SH-SY5Y (cell line): ENCODE measurements around the gene ARHGAP36.

Experiments
- GATA2 ChIP-seq: IDR thresholded peaks from 2 replicates; pipeline ENCODE4 v1.6.1; 2011; ENCODE audit warnings: mild to moderate bottlenecking, low read depth, low read length
- GATA3 ChIP-seq: IDR thresholded peaks from 2 replicates; pipeline ENCODE4 v1.6.1; 2011; ENCODE audit warnings: low read depth, mild to moderate bottlenecking, low read length, moderate library complexity

ARHGAP36 gene

GRCh38 chrX:131060147-131060546 is 2.0 kb downstream of the ARHGAP36 start:
- no peak for TF ChIP-seq GATA2
- no peak for TF ChIP-seq GATA3

- TF ChIP-seq GATA3, result no peak
- no peak for TF ChIP-seq GATA2
Measured at GRCh38 chrX:131061306-131061705, 3.2 kb downstream of the ARHGAP36 start.

- TF ChIP-seq GATA2, result no peak
- no peak for TF ChIP-seq GATA3
Measured at GRCh38 chrX:131063613-131064012, 5.5 kb downstream of the ARHGAP36 start.

- TF ChIP-seq GATA3, result no peak
- no peak for TF ChIP-seq GATA2
Measured at GRCh38 chrX:131066237-131066636, 8.1 kb downstream of the ARHGAP36 start.

GRCh38 chrX:131067216-131067615 is 9.1 kb downstream of the ARHGAP36 start:
- no peak for TF ChIP-seq GATA3
- TF ChIP-seq GATA2, result no peak

GRCh38 chrX:131067846-131068745 is 9.9 kb downstream of the ARHGAP36 start:
- TF ChIP-seq GATA2 (no peak), GATA3 (no peak)

- TF ChIP-seq GATA3, result no peak
- TF ChIP-seq GATA2, result no peak
Measured at GRCh38 chrX:131068945-131069719, 11.0 kb downstream of the ARHGAP36 start.

GRCh38 chrX:131072871-131073571 is 14.9 kb downstream of the ARHGAP36 start:
- no peak for TF ChIP-seq GATA3
- no peak for TF ChIP-seq GATA2

GRCh38 chrX:131073607-131074006 is 15.5 kb downstream of the ARHGAP36 start:
- TF ChIP-seq GATA3, result no peak

- TF ChIP-seq GATA2 (no peak), GATA3 (no peak)
Measured at GRCh38 chrX:131081772-131082740, 23.9 kb downstream of the ARHGAP36 start.

GRCh38 chrX:131083510-131084142 is 25.5 kb downstream of the ARHGAP36 start:
- no peak for TF ChIP-seq GATA3
- TF ChIP-seq GATA2, result no peak

GRCh38 chrX:131084145-131084544 is 26.0 kb downstream of the ARHGAP36 start:
- TF ChIP-seq GATA3 (no peak), GATA2 (no peak)

- TF ChIP-seq GATA2 (no peak), GATA3 (no peak)
Measured at GRCh38 chrX:131136776-131137175, 78.6 kb downstream of the ARHGAP36 start.
